ENCODE data around the gene MET. TPM values are rescaled to one million over a fixed set of nuclear protein-coding genes. Genes with fewer than 3 reads are reported as not detected.

The MET gene
- total RNA-seq, 1 experiment from 2014 or later, result 5.0 TPM

- H4K8ac ChIP-seq (replicated peaks; ENCODE audit: insufficient read length, low read depth, low read length), result no peak overlapping the region
- H3K9me3 ChIP-seq (ENCODE audit: control insufficient read depth, low read depth, low read length), result no peaks in the 10 kb centered on the region
- no peak overlapping the region for H3K4me2 ChIP-seq (ENCODE audit: insufficient read depth, insufficient read length, low read length)
- H3K4me1 Mint-ChIP-seq, result peaks cover 12 to 13% of the 10 kb centered on the region in 2 experiments
- H2BK5ac ChIP-seq (ENCODE audit: insufficient read length, low read length), result no peak overlapping the region
- no peak for TF ChIP-seq CTCF (conservative IDR thresholded peaks at IDR 0.05)
- no peaks in the 10 kb centered on the region for H3K79me2 ChIP-seq (ENCODE audit: insufficient read depth, low read length)
- H2AK5ac ChIP-seq (ENCODE audit: insufficient read length, low read length), result no peak overlapping the region
- H4K20me1 ChIP-seq (ENCODE audit: control insufficient read depth, insufficient read depth, insufficient read length), result no peaks in the 10 kb centered on the region
- H3K23me2 ChIP-seq (ENCODE audit: insufficient read length, low read depth, low read length, poor library complexity, severe bottlenecking), result no peaks in the 10 kb centered on the region
- no peak overlapping the region for H2AFZ ChIP-seq (ENCODE audit: low read length)
- H3K9me3 Mint-ChIP-seq, result no peaks in the 10 kb centered on the region
- no CpG with 5 or more reads among the region's 2 CpGs for whole genome bisulfite sequencing (ENCODE audit: extremely low coverage, insufficient read length, low lambda C conversion rate)
- no peak overlapping the region for H4K5ac ChIP-seq (ENCODE audit: insufficient read length, low read depth, low read length)
- H3K27ac ChIP-seq (ENCODE audit: insufficient read length, low read depth, low read length), result no peak overlapping the region
- no peak overlapping the region for H3K23ac ChIP-seq (ENCODE audit: insufficient read length, low read depth, low read length)
- H3K4ac ChIP-seq (ENCODE audit: low read depth, low read length), result no peak overlapping the region
- H3K79me1 ChIP-seq (ENCODE audit: insufficient read depth, low read depth, low read length, poor library complexity, severe bottlenecking), result no peaks in the 10 kb centered on the region
- no peak overlapping the region for H3K56ac ChIP-seq (ENCODE audit: insufficient read length, low read depth, low read length)
- no peak overlapping the region for H3K4me3 Mint-ChIP-seq
- DNase-seq, result no peak
- H3K36me3 Mint-ChIP-seq (ENCODE audit: insufficient read depth in 1 of 3, low read depth in 3 of 3), result no peaks in the 10 kb centered on the region
- H3T11ph ChIP-seq (ENCODE audit: low read length), result no peak overlapping the region
- no peak overlapping the region for H4K91ac ChIP-seq (ENCODE audit: insufficient read length, low read depth, low read length)
- no peak overlapping the region for H2BK12ac ChIP-seq (ENCODE audit: insufficient read length, low read depth, low read length)
- H3K14ac ChIP-seq (ENCODE audit: insufficient read depth, low read length), result no peak overlapping the region
- no peaks in the 10 kb centered on the region for H3K27me3 Mint-ChIP-seq (ENCODE audit: low read depth)
- H3K27ac Mint-ChIP-seq, result no peak overlapping the region
- H2BK20ac ChIP-seq (ENCODE audit: low read depth, low read length, poor library complexity, severe bottlenecking), result no peak overlapping the region
- H3K9ac ChIP-seq (ENCODE audit: extremely low read depth, insufficient read length, low read length), result no peak overlapping the region
- H2BK15ac ChIP-seq (ENCODE audit: low read depth, low read length), result no peak overlapping the region
- peaks cover 3% of the 10 kb centered on the region; the same call in 1 of the 2 replicates for H3K4me1 ChIP-seq (ENCODE audit: insufficient read depth, low read length)
- no peaks in the 10 kb centered on the region for H3K27me3 ChIP-seq (ENCODE audit: insufficient read depth, low read length)
- no peak overlapping the region for H3K18ac ChIP-seq (ENCODE audit: insufficient read length, low read depth, low read length)
- H2BK120ac ChIP-seq (ENCODE audit: low read depth, low read length, poor library complexity, severe bottlenecking), result no peak overlapping the region
Measured at GRCh38 chr7:116800594-116800993, 128.6 kb downstream of the MET start.

Data from H9 (cell line).